Stimulated activated naive B cell treated with anti-CD40 and anti-IgM and Interleukin-4, amounts not matched to agents 10 μg/mL and 1 μg/mL and 100 μg/mL, for 72 hours (primary cell): ENCODE data around the gene SCRN2.

Experiments
- ATAC-seq, 2 donors: fragments of 150-1000 bp; cut with Tn5 transposase; replicated peaks; 2 replicates each; pipeline ENCODE4 v1.10.0; 2021; ENCODE audit warnings: moderate library complexity in 1 of 2
- DNase-seq: peaks from one replicate; pipeline ENCODE4 v3.0.0; 2021
- H3K27ac Mint-ChIP-seq: one replicate; pipeline ENCODE4 v1.8.0; 2022; ENCODE audit warnings: mild to moderate bottlenecking, mixed read lengths
- H3K27me3 Mint-ChIP-seq, 2 donors: one replicate each; pipeline ENCODE4 v1.8.0; 2022; ENCODE audit warnings: mixed read lengths in 2 of 2
- H3K36me3 Mint-ChIP-seq, 2 donors: one replicate each; pipeline ENCODE4 v1.8.0; 2022; ENCODE audit warnings: mixed read lengths in 2 of 2, mild to moderate bottlenecking in 1 of 2
- H3K4me1 Mint-ChIP-seq, 2 donors: one replicate each; pipeline ENCODE4 v1.8.0; 2022; ENCODE audit warnings: mixed read lengths in 2 of 2, mild to moderate bottlenecking in 1 of 2
- H3K4me3 Mint-ChIP-seq, 2 donors: one replicate each; pipeline ENCODE4 v1.8.0; 2022; ENCODE audit warnings: mild to moderate bottlenecking in 2 of 2, mixed read lengths in 2 of 2, moderate library complexity in 1 of 2
- H3K9me3 Mint-ChIP-seq, 2 donors: one replicate each; pipeline ENCODE4 v1.8.0; 2022; ENCODE audit warnings: mixed read lengths in 2 of 2, mild to moderate bottlenecking in 1 of 2

The SCRN2 gene

GRCh38 chr17:47803201-47803600 lies 37.9 kb downstream of the SCRN2 start:
- H3K27me3 Mint-ChIP-seq = no peaks in the 10 kb centered on the region
- no peak for ATAC-seq
- DNase-seq = no peak
- no peaks in the 10 kb centered on the region for H3K9me3 Mint-ChIP-seq
- no peak overlapping the region for H3K27ac Mint-ChIP-seq
- H3K4me3 Mint-ChIP-seq = no peak overlapping the region
- peaks cover 0 to 3% of the 10 kb centered on the region in 2 donors for H3K4me1 Mint-ChIP-seq
- H3K36me3 Mint-ChIP-seq = peaks cover 16 to 18% of the 10 kb centered on the region in 2 donors

GRCh38 chr17:47802341-47803022 lies 38.6 kb downstream of the SCRN2 start:
- Mint-ChIP-seq H3K4me1 (peaks cover 0 to 3% of the 10 kb centered on the region in 2 donors), H3K9me3 (no peaks in the 10 kb centered on the region), H3K4me3 (no peak overlapping the region), H3K27ac (no peak overlapping the region), H3K36me3 (peaks cover 10 to 11% of the 10 kb centered on the region in 2 donors), H3K27me3 (peaks cover 6% of the 10 kb centered on the region in 2 donors)
- ATAC-seq (peak; percentile 93 to 96), DNase-seq (peak; percentile 33)

- Mint-ChIP-seq H3K4me3 (no peak overlapping the region), H3K27me3 (peaks cover 6 to 7% of the 10 kb centered on the region in 2 donors)
Measured at GRCh38 chr17:47801906-47802305, 39.2 kb downstream of the SCRN2 start.

GRCh38 chr17:47801176-47801765 lies 39.8 kb downstream of the SCRN2 start:
- Mint-ChIP-seq H3K9me3 (no peaks in the 10 kb centered on the region), H3K4me1 (peaks cover 0 to 3% of the 10 kb centered on the region in 2 donors), H3K27ac (peak overlapping the region; percentile 10), H3K36me3 (peaks cover under 1 to 2% of the 10 kb centered on the region in 2 donors), H3K27me3 (peaks cover 6 to 7% of the 10 kb centered on the region in 2 donors), H3K4me3 (no peak overlapping the region)
- ATAC-seq (no peak), DNase-seq (no peak)

More at GRCh38 chr17:47801906-47802305, 39.2 kb downstream of the SCRN2 start:
- H3K27ac Mint-ChIP-seq = no peak overlapping the region
- peaks cover 0 to 3% of the 10 kb centered on the region in 2 donors for H3K4me1 Mint-ChIP-seq
- H3K9me3 Mint-ChIP-seq = no peaks in the 10 kb centered on the region
- H3K36me3 Mint-ChIP-seq = peaks cover 4 to 5% of the 10 kb centered on the region in 2 donors
- ATAC-seq (no peak), DNase-seq (no peak)

GRCh38 chr17:47800686-47801085 lies 40.4 kb downstream of the SCRN2 start:
- Mint-ChIP-seq H3K4me1 (peaks cover 0 to 3% of the 10 kb centered on the region in 2 donors), H3K9me3 (no peaks in the 10 kb centered on the region), H3K27me3 (peaks cover 6 to 9% of the 10 kb centered on the region in 2 donors), H3K36me3 (no peaks in the 10 kb centered on the region), H3K27ac (no peak overlapping the region), H3K4me3 (no peak overlapping the region)
- DNase-seq (no peak), ATAC-seq (no peak)

- ATAC-seq (no peak), DNase-seq (no peak)
- Mint-ChIP-seq H3K27me3 (peaks cover 27 to 28% of the 10 kb centered on the region in 2 donors), H3K4me3 (no peak overlapping the region), H3K27ac (no peak overlapping the region), H3K9me3 (no peaks in the 10 kb centered on the region), H3K36me3 (no peaks in the 10 kb centered on the region), H3K4me1 (peaks cover 0 to 2% of the 10 kb centered on the region in 2 donors)
Measured at GRCh38 chr17:47797797-47798196, 43.3 kb downstream of the SCRN2 start.

- no peaks in the 10 kb centered on the region for H3K36me3 Mint-ChIP-seq
- H3K27ac Mint-ChIP-seq = no peak overlapping the region
- H3K9me3 Mint-ChIP-seq = no peaks in the 10 kb centered on the region
- ATAC-seq = no peak
- H3K27me3 Mint-ChIP-seq = peaks cover 58 to 70% of the 10 kb centered on the region in 2 donors
- no peak overlapping the region for H3K4me3 Mint-ChIP-seq
- DNase-seq = no peak
- H3K4me1 Mint-ChIP-seq = peaks cover 4 to 10% of the 10 kb centered on the region in 2 donors
Measured at GRCh38 chr17:47792979-47793378, 48.1 kb downstream of the SCRN2 start.

GRCh38 chr17:47792457-47792856 lies 48.6 kb downstream of the SCRN2 start:
- H3K27me3 Mint-ChIP-seq = peaks cover 57 to 70% of the 10 kb centered on the region in 2 donors
- H3K4me1 Mint-ChIP-seq = peaks cover 4 to 10% of the 10 kb centered on the region in 2 donors
- H3K27ac Mint-ChIP-seq = no peak overlapping the region
- no peaks in the 10 kb centered on the region for H3K36me3 Mint-ChIP-seq
- H3K9me3 Mint-ChIP-seq = no peaks in the 10 kb centered on the region
- no peak for ATAC-seq
- no peak for DNase-seq
- H3K4me3 Mint-ChIP-seq = no peak overlapping the region

- Mint-ChIP-seq H3K4me3 (peak overlapping the region in 1 of 2 donors; percentile 12), H3K36me3 (no peaks in the 10 kb centered on the region), H3K4me1 (peaks cover 4 to 10% of the 10 kb centered on the region in 2 donors), H3K9me3 (no peaks in the 10 kb centered on the region), H3K27me3 (peaks cover 58 to 78% of the 10 kb centered on the region in 2 donors), H3K27ac (no peak overlapping the region)
- DNase-seq (no peak), ATAC-seq (peak in 1 of 2 donors; percentile 48)
Measured at GRCh38 chr17:47791025-47791424, 50.0 kb downstream of the SCRN2 start.

- H3K27me3 Mint-ChIP-seq = peaks cover 55 to 85% of the 10 kb centered on the region in 2 donors
- no peak overlapping the region for H3K27ac Mint-ChIP-seq
- H3K4me3 Mint-ChIP-seq = peak overlapping the region; percentile 81 to 84
- ATAC-seq (peak; percentile 89 to 91), DNase-seq (peak; percentile 36)
- peaks cover 4 to 10% of the 10 kb centered on the region in 2 donors for H3K4me1 Mint-ChIP-seq
- H3K9me3 Mint-ChIP-seq = no peaks in the 10 kb centered on the region
- H3K36me3 Mint-ChIP-seq = no peaks in the 10 kb centered on the region
Measured at GRCh38 chr17:47789611-47790561, 51.2 kb downstream of the SCRN2 start.
